Middle frontal gyrus (tissue), 1 donor: ENCODE data around the gene GRAP.

Source experiments
- DNase-seq: peaks from one replicate; pipeline ENCODE4 v3.0.0-alpha.2; 2015; ENCODE audit warnings: low spot score; ENCODE audit errors: extremely low spot score

Gene GRAP

GRCh38 chr17:19002805-19003542 is 43.8 kb downstream of the GRAP start:
- no peak for DNase-seq

GRCh38 chr17:19001907-19002590 is 44.7 kb downstream of the GRAP start:
- no peak for DNase-seq

- DNase-seq = no peak
Measured at GRCh38 chr17:19000531-19001325, 46.0 kb downstream of the GRAP start.

GRCh38 chr17:18999911-19000310 is 46.8 kb downstream of the GRAP start:
- DNase-seq = no peak

- no peak for DNase-seq
Measured at GRCh38 chr17:18999394-18999793, 47.4 kb downstream of the GRAP start.

- no peak for DNase-seq
Measured at GRCh38 chr17:18997650-18998196, 49.0 kb downstream of the GRAP start.

GRCh38 chr17:18996458-18996857 is 50.3 kb downstream of the GRAP start:
- DNase-seq = no peak

GRCh38 chr17:18995220-18995619 is 51.5 kb downstream of the GRAP start:
- DNase-seq = no peak

- DNase-seq = no peak
Measured at GRCh38 chr17:18994631-18995030, 52.1 kb downstream of the GRAP start.

- DNase-seq = no peak
Measured at GRCh38 chr17:18993905-18994526, 52.7 kb downstream of the GRAP start.

- DNase-seq = no peak
Measured at GRCh38 chr17:18992454-18993130, 54.2 kb downstream of the GRAP start.

- no peak for DNase-seq
Measured at GRCh38 chr17:18991531-18992315, 55.0 kb downstream of the GRAP start.

- DNase-seq = no peak
Measured at GRCh38 chr17:18990331-18990730, 56.4 kb downstream of the GRAP start.

- no peak for DNase-seq
Measured at GRCh38 chr17:18988546-18989173, 58.1 kb downstream of the GRAP start.

GRCh38 chr17:18987862-18988545 is 58.8 kb downstream of the GRAP start:
- DNase-seq = no peak

- DNase-seq = no peak
Measured at GRCh38 chr17:18987230-18987610, 59.5 kb downstream of the GRAP start.

- no peak for DNase-seq
Measured at GRCh38 chr17:18986541-18987229, 60.1 kb downstream of the GRAP start.

GRCh38 chr17:18985475-18985874 is 61.3 kb downstream of the GRAP start:
- no peak for DNase-seq
